HEK293 (cell line): ENCODE results near the gene SLC35E2B.

Source experiments
- CTCF ChIA-PET: fragments of 350-600 bp; formaldehyde crosslinking; extraction: SDS; loops from one replicate; lab custom pipeline; 2021; ENCODE audit warnings: antibody characterized with exemption; lab: Yijun Ruan, JAX
- POLR2A ChIA-PET: fragments of 300-600 bp; formaldehyde crosslinking; extraction: SDS; loops from one replicate; lab custom pipeline; 2020; ENCODE audit warnings: antibody characterized with exemption, inconsistent platforms; lab: Yijun Ruan, JAX
- H3K27ac ChIP-seq: fragments of 200-500 bp; sonication (Bioruptor generic); 2 replicates; pipeline ENCODE4 v1.5.1; 2014; ENCODE audit warnings: low read depth, low read length, control low read depth, inconsistent platforms; ENCODE audit errors: extremely low read depth
- H3K36me3 ChIP-seq, 2 experiments: fragments of 200-500 bp in 1 of 2; sonication (Bioruptor generic) in 1 of 2; 1 replicate in 1 of 2; 2 replicates in 1 of 2; pipeline ENCODE4 v1.5.1; 2014 to 2017; ENCODE audit warnings: inconsistent platforms in 2 of 2, low read length in 2 of 2; ENCODE audit not compliant: control insufficient read depth in 2 of 2, insufficient read depth in 1 of 2
- H3K4me1 ChIP-seq: fragments of 200-500 bp; sonication (Bioruptor generic); 2 replicates; pipeline ENCODE4 v1.5.1; 2014; ENCODE audit warnings: mild to moderate bottlenecking, low read length, inconsistent platforms; ENCODE audit not compliant: control insufficient read depth, insufficient read depth
- H3K4me3 ChIP-seq: 2 replicates; pipeline ENCODE4 v1.5.1; 2011; ENCODE audit warnings: low read depth, mild to moderate bottlenecking, control low read depth, low read length, moderate library complexity
- H3K9me3 ChIP-seq: fragments of 200-500 bp; sonication (Bioruptor generic); 2 replicates; pipeline ENCODE4 v1.5.1; 2014; ENCODE audit warnings: low read depth, low read length, inconsistent platforms; ENCODE audit not compliant: control insufficient read depth, insufficient read depth
- ATF2 ChIP-seq: fragments of 450-650 bp; formaldehyde crosslinking; IDR thresholded peaks from 2 replicates; pipeline ENCODE4 v1.5.1; 2016; ENCODE audit warnings: missing biosample characterization, missing genetic modification characterization, low read depth
- BCL11B ChIP-seq: fragments of 450-650 bp; formaldehyde crosslinking; IDR thresholded peaks from 2 replicates; pipeline ENCODE4 v1.5.1; 2016; ENCODE audit warnings: low read depth, missing biosample characterization, missing genetic modification characterization
- CTCF ChIP-seq: fragments of 450-650 bp; formaldehyde crosslinking; IDR thresholded peaks from 2 replicates; pipeline ENCODE4 v1.5.1; 2016; ENCODE audit warnings: missing biosample characterization, missing genetic modification characterization
- GLIS2 ChIP-seq: fragments of 450-650 bp; formaldehyde crosslinking; IDR thresholded peaks from 2 replicates; pipeline ENCODE4 v1.5.1; 2016; ENCODE audit warnings: missing biosample characterization, missing genetic modification characterization
- IKZF3 ChIP-seq: fragments of 450-650 bp; IDR thresholded peaks from 2 replicates; pipeline ENCODE4 v1.5.0; 2018; ENCODE audit warnings: missing biosample characterization, mild to moderate bottlenecking, missing genetic modification characterization, moderate library complexity
- INSM2 ChIP-seq: fragments of 450-650 bp; formaldehyde crosslinking; IDR thresholded peaks from 2 replicates; pipeline ENCODE4 v1.5.1; 2016; ENCODE audit warnings: missing biosample characterization, missing genetic modification characterization
- KLF7 ChIP-seq: fragments of 450-650 bp; formaldehyde crosslinking; IDR thresholded peaks from 2 replicates; pipeline ENCODE4 v1.5.1; 2016; ENCODE audit warnings: missing biosample characterization, missing genetic modification characterization, borderline replicate concordance
- TCF7L2 ChIP-seq: IDR thresholded peaks from 2 replicates; pipeline ENCODE4 v1.6.1; 2011; ENCODE audit warnings: low read depth, mild to moderate bottlenecking, inconsistent platforms, low read length, moderate library complexity, borderline replicate concordance
- YY1 ChIP-seq: fragments of 450-650 bp; formaldehyde crosslinking; IDR thresholded peaks from 2 replicates; pipeline ENCODE4 v1.5.1; 2018; ENCODE audit warnings: missing biosample characterization, missing genetic modification characterization
- ZNF140 ChIP-seq: fragments of 450-650 bp; formaldehyde crosslinking; IDR thresholded peaks from 2 replicates; pipeline ENCODE4 v1.5.1; 2016; ENCODE audit warnings: missing biosample characterization, missing genetic modification characterization
- ZNF175 ChIP-seq: fragments of 450-650 bp; formaldehyde crosslinking; IDR thresholded peaks from 2 replicates; pipeline ENCODE4 v1.5.1; 2016; ENCODE audit warnings: missing biosample characterization, missing genetic modification characterization
- ZNF341 ChIP-seq: fragments of 450-650 bp; formaldehyde crosslinking; IDR thresholded peaks from 2 replicates; pipeline ENCODE4; 2016; ENCODE audit warnings: low read depth, missing biosample characterization, missing genetic modification characterization
- ZNF404 ChIP-seq: fragments of 450-650 bp; formaldehyde crosslinking; IDR thresholded peaks from 2 replicates; pipeline ENCODE4 v1.5.1; 2017; ENCODE audit warnings: missing biosample characterization, missing genetic modification characterization
- ZNF513 ChIP-seq: fragments of 450-650 bp; IDR thresholded peaks from 2 replicates; pipeline ENCODE4 v1.5.1; 2018; ENCODE audit warnings: missing biosample characterization, missing genetic modification characterization
- ZNF521 ChIP-seq: fragments of 450-650 bp; formaldehyde crosslinking; IDR thresholded peaks from 2 replicates; pipeline ENCODE4 v1.5.1; 2017; ENCODE audit warnings: missing biosample characterization, mild to moderate bottlenecking, missing genetic modification characterization
- ZNF544 ChIP-seq: fragments of 450-650 bp; formaldehyde crosslinking; IDR thresholded peaks from 2 replicates; pipeline ENCODE4 v1.5.0; 2017; ENCODE audit warnings: missing biosample characterization, missing genetic modification characterization
- ZNF645 ChIP-seq: fragments of 450-650 bp; formaldehyde crosslinking; IDR thresholded peaks from 2 replicates; pipeline ENCODE4; 2016; ENCODE audit warnings: missing biosample characterization, missing genetic modification characterization
- ZNF658 ChIP-seq: fragments of 450-650 bp; formaldehyde crosslinking; IDR thresholded peaks from 2 replicates; pipeline ENCODE4; 2016; ENCODE audit warnings: missing biosample characterization, missing genetic modification characterization
- ZNF704 ChIP-seq: fragments of 450-650 bp; formaldehyde crosslinking; IDR thresholded peaks from 2 replicates; pipeline ENCODE4 v1.5.1; 2016; ENCODE audit warnings: missing biosample characterization, missing genetic modification characterization
- ZNF768 ChIP-seq: fragments of 450-650 bp; formaldehyde crosslinking; IDR thresholded peaks from 2 replicates; pipeline ENCODE4 v1.5.1; 2018; ENCODE audit warnings: missing biosample characterization, mild to moderate bottlenecking, missing genetic modification characterization
- ZNF777 ChIP-seq: fragments of 450-650 bp; formaldehyde crosslinking; IDR thresholded peaks from 2 replicates; pipeline ENCODE4 v1.5.1; 2017; ENCODE audit warnings: missing biosample characterization, missing genetic modification characterization, borderline replicate concordance
- ZNF785 ChIP-seq: fragments of 450-650 bp; formaldehyde crosslinking; IDR thresholded peaks from 2 replicates; pipeline ENCODE4 v1.5.1; 2016; ENCODE audit warnings: missing biosample characterization, missing genetic modification characterization

The SLC35E2B gene

GRCh38 chr1:1666526-1666925 lies 26.1 kb downstream of the SLC35E2B start (continued):
- no peak for TF ChIP-seq ATF2 (tag by site-specific recombination)

- POLR2A ChIA-PET = no interaction called here
- Histone ChIP-seq H3K9me3 (no peaks in the 10 kb centered on the region), H3K27ac (no peak overlapping the region), H3K4me3 (no peak overlapping the region), H3K36me3 (peaks cover 12 to 46% of the 10 kb centered on the region in 2 experiments), H3K4me1 (peaks cover 2% of the 10 kb centered on the region; the same call in 1 of the 2 replicates)
- CTCF ChIA-PET = interaction anchor here (0.6 to 1.2 kb wide), 5 partner anchors 9 to 128 kb away, joined by 3 read pairs; no protein-coding TSS in a partner anchor
- TF ChIP-seq ZNF341 (tag by site-specific recombination) (0 out of 2 replicates have a peak, but pooled peaks have one; percentile 11), BCL11B (tag by site-specific recombination) (peak; percentile 27; the same call in 1 of the 2 replicates), ZNF140 (tag by site-specific recombination) (no peak), KLF7 (tag by site-specific recombination) (no peak), TCF7L2 (no peak), CTCF (peak; percentile 76), ZNF175 (no peak)
- TF ChIP-seq, all 188 proteins: peak for 3
Observed at GRCh38 chr1:1665815-1666251, 26.8 kb downstream of the SLC35E2B start.

- Histone ChIP-seq H3K27ac (no peak overlapping the region), H3K4me1 (peaks cover 2% of the 10 kb centered on the region; the same call in 1 of the 2 replicates), H3K4me3 (no peak overlapping the region), H3K36me3 (peaks cover 12 to 43% of the 10 kb centered on the region in 2 experiments), H3K9me3 (no peaks in the 10 kb centered on the region)
- CTCF ChIA-PET = interaction anchor here (0.6 to 1.2 kb wide), 4 partner anchors 12 to 127 kb away, joined by 3 read pairs; no protein-coding TSS in a partner anchor
- POLR2A ChIA-PET = no interaction called here
- TF ChIP-seq ZNF785 (tag by site-specific recombination) (no peak), ZNF658 (no peak), ZNF404 (tag by site-specific recombination) (no peak), INSM2 (tag by site-specific recombination) (no peak), ZNF521 (tag by site-specific recombination) (no peak), IKZF3 (tag by site-specific recombination) (no peak), ZNF544 (tag by site-specific recombination) (no peak), ZNF768 (no peak), GLIS2 (tag by site-specific recombination) (no peak), ZNF513 (tag by site-specific recombination) (no peak), YY1 (tag by site-specific recombination) (no peak), ZNF777 (tag by site-specific recombination) (no peak), ZNF645 (tag by site-specific recombination) (no peak), ZNF704 (tag by site-specific recombination) (no peak)
Observed at GRCh38 chr1:1664941-1665814, 27.4 kb downstream of the SLC35E2B start.
